ENCODE results near the gene CYRIA. TPM values are rescaled to one million over a fixed set of nuclear protein-coding genes. Genes with fewer than 3 reads are reported as not detected.
A peak's percentile ranks its signal among the peaks of the same experiment; 100 is the strongest.

CYRIA gene
- total RNA-seq, 2 donors from 2014 or later = 0.86 to 1.4 TPM

DNA sequence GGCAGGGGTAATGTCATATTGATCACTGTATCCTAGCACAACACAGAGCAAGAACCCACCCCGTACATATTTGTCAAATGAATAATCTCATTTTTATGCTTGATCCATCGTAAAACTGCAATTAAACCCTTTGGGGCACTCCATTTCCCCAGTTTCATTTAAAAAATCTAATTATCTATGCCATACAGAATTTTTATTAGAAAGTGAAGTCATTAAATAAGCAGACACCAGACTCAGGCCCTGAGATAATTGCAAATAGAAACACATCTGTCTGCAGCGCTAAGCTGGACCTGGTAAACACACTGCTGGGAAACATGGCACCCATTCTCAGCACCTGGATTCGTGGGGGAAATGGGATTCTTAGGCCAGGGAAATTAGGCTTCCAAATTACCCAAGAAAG lies 5.1 kb downstream of the CYRIA start:
- Histone ChIP-seq H3K4me3 (ENCODE audit: low read length) (no peak overlapping the region), H3K9me3 (ENCODE audit: control insufficient read depth, low read length) (no peaks in the 10 kb centered on the region), H3K36me3 (ENCODE audit: control insufficient read depth, insufficient read depth, low read length) (no peaks in the 10 kb centered on the region), H3K27ac (ENCODE audit: low read depth, low read length) (no peak overlapping the region), H3K27me3 (ENCODE audit: control insufficient read depth, insufficient read depth, low read length, poor library complexity, severe bottlenecking) (peaks cover 38% of the 10 kb centered on the region), H3K9ac (ENCODE audit: extremely low read depth, low read length, poor library complexity, severe bottlenecking) (no peak overlapping the region), H3K4me1 (ENCODE audit: control insufficient read depth, insufficient read depth, low read length) (no peaks in the 10 kb centered on the region)
- H3K4me1 Mint-ChIP-seq = peaks cover 8% of the 10 kb centered on the region
- H3K36me3 Mint-ChIP-seq (ENCODE audit: low read depth) = no peaks in the 10 kb centered on the region
- TF ChIP-seq, protein P1, sequence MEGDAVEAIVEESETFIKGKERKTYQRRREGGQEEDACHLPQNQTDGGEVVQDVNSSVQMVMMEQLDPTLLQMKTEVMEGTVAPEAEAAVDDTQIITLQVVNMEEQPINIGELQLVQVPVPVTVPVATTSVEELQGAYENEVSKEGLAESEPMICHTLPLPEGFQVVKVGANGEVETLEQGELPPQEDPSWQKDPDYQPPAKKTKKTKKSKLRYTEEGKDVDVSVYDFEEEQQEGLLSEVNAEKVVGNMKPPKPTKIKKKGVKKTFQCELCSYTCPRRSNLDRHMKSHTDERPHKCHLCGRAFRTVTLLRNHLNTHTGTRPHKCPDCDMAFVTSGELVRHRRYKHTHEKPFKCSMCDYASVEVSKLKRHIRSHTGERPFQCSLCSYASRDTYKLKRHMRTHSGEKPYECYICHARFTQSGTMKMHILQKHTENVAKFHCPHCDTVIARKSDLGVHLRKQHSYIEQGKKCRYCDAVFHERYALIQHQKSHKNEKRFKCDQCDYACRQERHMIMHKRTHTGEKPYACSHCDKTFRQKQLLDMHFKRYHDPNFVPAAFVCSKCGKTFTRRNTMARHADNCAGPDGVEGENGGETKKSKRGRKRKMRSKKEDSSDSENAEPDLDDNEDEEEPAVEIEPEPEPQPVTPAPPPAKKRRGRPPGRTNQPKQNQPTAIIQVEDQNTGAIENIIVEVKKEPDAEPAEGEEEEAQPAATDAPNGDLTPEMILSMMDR (conservative IDR thresholded peaks at IDR 0.05) = no peak
- H3K9me3 Mint-ChIP-seq = no peaks in the 10 kb centered on the region
- WGBS, 2 experiments (ENCODE audit: insufficient coverage in 1 of 2, insufficient read length in 1 of 2) = 81 to 97% methylated on average over 2 to 4 of the region's 4 CpGs
- peaks cover 34% of the 10 kb centered on the region for H3K27me3 Mint-ChIP-seq (ENCODE audit: insufficient read depth)
- no peak for DNase-seq
- no peak overlapping the region for H3K27ac Mint-ChIP-seq
- H3K4me3 Mint-ChIP-seq = no peak overlapping the region

DNA sequence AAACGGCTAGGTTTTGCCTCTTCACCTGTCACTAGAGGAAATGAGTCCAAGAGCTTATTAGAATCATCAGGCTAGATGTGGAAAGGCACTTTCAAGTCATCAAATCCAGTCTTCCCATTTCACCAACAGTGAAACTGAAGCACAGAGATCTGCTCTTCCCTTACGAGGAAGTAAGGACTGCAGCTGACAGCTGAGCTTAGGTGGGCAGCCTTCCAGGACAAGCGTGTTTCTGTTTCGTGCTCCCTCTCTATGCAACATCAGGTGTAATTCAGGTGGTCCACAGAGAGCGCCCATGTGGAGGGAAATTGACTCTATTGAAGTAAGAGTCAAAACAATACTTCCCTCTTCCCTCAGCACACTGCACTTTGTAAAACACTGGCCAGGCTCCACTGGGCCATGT lies 5.5 kb downstream of the CYRIA start:
- H3K36me3 ChIP-seq (ENCODE audit: control insufficient read depth, insufficient read depth, low read length) = no peaks in the 10 kb centered on the region
- no peak overlapping the region for H3K27ac ChIP-seq (ENCODE audit: low read depth, low read length)
- no peaks in the 10 kb centered on the region for H3K9me3 Mint-ChIP-seq
- no peaks in the 10 kb centered on the region for H3K4me1 ChIP-seq (ENCODE audit: control insufficient read depth, insufficient read depth, low read length)
- peak; percentile 15 for DNase-seq
- H3K4me3 ChIP-seq (ENCODE audit: low read length) = no peak overlapping the region
- H3K4me3 Mint-ChIP-seq = no peak overlapping the region
- 80 to 92% methylated on average over 4 to 5 of the region's 5 CpGs for WGBS, 2 experiments (ENCODE audit: insufficient coverage in 1 of 2, insufficient read length in 1 of 2)
- no peaks in the 10 kb centered on the region for H3K36me3 Mint-ChIP-seq (ENCODE audit: low read depth)
- TF ChIP-seq, protein P1 (conservative IDR thresholded peaks at IDR 0.05) = no peak
- peaks cover 35% of the 10 kb centered on the region for H3K27me3 ChIP-seq (ENCODE audit: control insufficient read depth, insufficient read depth, low read length, poor library complexity, severe bottlenecking)
- H3K4me1 Mint-ChIP-seq = peaks cover 6% of the 10 kb centered on the region
- no peak overlapping the region for H3K9ac ChIP-seq (ENCODE audit: extremely low read depth, low read length, poor library complexity, severe bottlenecking)
- H3K9me3 ChIP-seq (ENCODE audit: control insufficient read depth, low read length) = no peaks in the 10 kb centered on the region
- no peak overlapping the region for H3K27ac Mint-ChIP-seq
- peaks cover 31% of the 10 kb centered on the region for H3K27me3 Mint-ChIP-seq (ENCODE audit: insufficient read depth)

GRCh38 chr2:16658076-16658739 lies 7.4 kb downstream of the CYRIA start:
- no peaks in the 10 kb centered on the region for H3K36me3 ChIP-seq (ENCODE audit: control insufficient read depth, insufficient read depth, low read length)
- Mint-ChIP-seq H3K9me3 (no peaks in the 10 kb centered on the region), H3K4me1 (peaks cover 1% of the 10 kb centered on the region), H3K27ac (no peak overlapping the region), H3K36me3 (ENCODE audit: low read depth) (no peaks in the 10 kb centered on the region), H3K27me3 (ENCODE audit: insufficient read depth) (peaks cover 16% of the 10 kb centered on the region), H3K4me3 (no peak overlapping the region)
- H3K4me3 ChIP-seq (ENCODE audit: low read length) = no peak overlapping the region
- no peak overlapping the region for H3K9ac ChIP-seq (ENCODE audit: extremely low read depth, low read length, poor library complexity, severe bottlenecking)
- no peak overlapping the region for H3K27ac ChIP-seq (ENCODE audit: low read depth, low read length)
- DNase-seq = no peak
- WGBS, 2 experiments (ENCODE audit: insufficient coverage in 1 of 2, insufficient read length in 1 of 2) = 83 to 89% methylated on average over 1 to 2 of the region's 3 CpGs
- no peaks in the 10 kb centered on the region for H3K4me1 ChIP-seq (ENCODE audit: control insufficient read depth, insufficient read depth, low read length)
- TF ChIP-seq, protein P1 (conservative IDR thresholded peaks at IDR 0.05) = no peak
- H3K27me3 ChIP-seq (ENCODE audit: control insufficient read depth, insufficient read depth, low read length, poor library complexity, severe bottlenecking) = peaks cover 22% of the 10 kb centered on the region
- H3K9me3 ChIP-seq (ENCODE audit: control insufficient read depth, low read length) = no peaks in the 10 kb centered on the region
